Measurements from ENCODE around the gene PNLIPRP1. TPM values are rescaled to one million over a fixed set of nuclear protein-coding genes. Genes with fewer than 3 reads are reported as not detected.

Gene PNLIPRP1
- total RNA-seq, 1 donor, result not detected

DNA sequence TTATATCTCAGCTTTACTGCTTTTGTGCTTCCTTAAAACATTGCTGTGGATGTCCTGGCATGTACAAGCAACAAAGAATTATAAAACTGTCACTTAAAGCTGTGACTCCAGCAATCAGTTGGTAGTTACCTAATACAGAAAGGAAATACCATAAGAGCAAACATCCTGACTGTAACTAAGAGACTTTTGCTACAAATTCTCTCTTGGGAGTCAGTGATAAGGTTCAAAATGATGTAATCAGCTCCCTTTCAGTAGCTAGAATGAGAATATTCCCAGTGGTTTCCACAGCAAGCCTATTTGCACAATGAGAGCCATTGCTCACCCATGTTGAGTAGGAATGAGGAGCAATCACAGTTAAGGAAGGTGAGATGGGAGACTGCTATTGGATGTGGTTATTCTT, 7.6 kb downstream of the PNLIPRP1 start:
- Histone ChIP-seq H3K4me3 (ENCODE audit: insufficient read depth, low read length) (no peak overlapping the region), H3K4me1 (ENCODE audit: insufficient read depth, low read length) (no peaks in the 10 kb centered on the region), H3K9me3 (ENCODE audit: low read depth, low read length) (no peaks in the 10 kb centered on the region), H3K27ac (ENCODE audit: low read depth, low read length) (no peak overlapping the region), H3K4me2 (ENCODE audit: insufficient read depth, low read length) (no peak overlapping the region), H3K36me3 (ENCODE audit: insufficient read depth, low read length) (no peaks in the 10 kb centered on the region), H2AFZ (ENCODE audit: low read length) (no peak overlapping the region), H3K27me3 (ENCODE audit: insufficient read depth, low read length) (no peaks in the 10 kb centered on the region), H4K20me1 (ENCODE audit: insufficient read depth, low read length) (no peaks in the 10 kb centered on the region), H3K79me2 (ENCODE audit: insufficient read depth, low read length) (no peaks in the 10 kb centered on the region)
- TF ChIP-seq, protein P1, sequence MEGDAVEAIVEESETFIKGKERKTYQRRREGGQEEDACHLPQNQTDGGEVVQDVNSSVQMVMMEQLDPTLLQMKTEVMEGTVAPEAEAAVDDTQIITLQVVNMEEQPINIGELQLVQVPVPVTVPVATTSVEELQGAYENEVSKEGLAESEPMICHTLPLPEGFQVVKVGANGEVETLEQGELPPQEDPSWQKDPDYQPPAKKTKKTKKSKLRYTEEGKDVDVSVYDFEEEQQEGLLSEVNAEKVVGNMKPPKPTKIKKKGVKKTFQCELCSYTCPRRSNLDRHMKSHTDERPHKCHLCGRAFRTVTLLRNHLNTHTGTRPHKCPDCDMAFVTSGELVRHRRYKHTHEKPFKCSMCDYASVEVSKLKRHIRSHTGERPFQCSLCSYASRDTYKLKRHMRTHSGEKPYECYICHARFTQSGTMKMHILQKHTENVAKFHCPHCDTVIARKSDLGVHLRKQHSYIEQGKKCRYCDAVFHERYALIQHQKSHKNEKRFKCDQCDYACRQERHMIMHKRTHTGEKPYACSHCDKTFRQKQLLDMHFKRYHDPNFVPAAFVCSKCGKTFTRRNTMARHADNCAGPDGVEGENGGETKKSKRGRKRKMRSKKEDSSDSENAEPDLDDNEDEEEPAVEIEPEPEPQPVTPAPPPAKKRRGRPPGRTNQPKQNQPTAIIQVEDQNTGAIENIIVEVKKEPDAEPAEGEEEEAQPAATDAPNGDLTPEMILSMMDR (IDR thresholded peaks at IDR 0.05; ENCODE audit: extremely low read depth, low read depth, low read length), result no peak
- DNase-seq (ENCODE audit: insufficient read length, low spot score, missing footprints), result no peak

- no peak for DNase-seq (ENCODE audit: insufficient read length, low spot score, missing footprints)
- no peaks in the 10 kb centered on the region for H4K20me1 ChIP-seq (ENCODE audit: insufficient read depth, low read length)
- no peaks in the 10 kb centered on the region for H3K27me3 ChIP-seq (ENCODE audit: insufficient read depth, low read length)
- H3K36me3 ChIP-seq (ENCODE audit: insufficient read depth, low read length), result no peaks in the 10 kb centered on the region
- H3K9me3 ChIP-seq (ENCODE audit: low read depth, low read length), result no peaks in the 10 kb centered on the region
- no peak overlapping the region for H2AFZ ChIP-seq (ENCODE audit: low read length)
- no peak overlapping the region for H3K27ac ChIP-seq (ENCODE audit: low read depth, low read length)
- H3K4me1 ChIP-seq (ENCODE audit: insufficient read depth, low read length), result no peaks in the 10 kb centered on the region
- H3K4me3 ChIP-seq (ENCODE audit: insufficient read depth, low read length), result no peak overlapping the region
- no peaks in the 10 kb centered on the region for H3K79me2 ChIP-seq (ENCODE audit: insufficient read depth, low read length)
- TF ChIP-seq, protein P1 (IDR thresholded peaks at IDR 0.05; ENCODE audit: extremely low read depth, low read depth, low read length), result no peak
- no peak overlapping the region for H3K4me2 ChIP-seq (ENCODE audit: insufficient read depth, low read length)
Observed at GRCh38 chr10:116599991-116600390, 9.2 kb downstream of the PNLIPRP1 start.

- Histone ChIP-seq H4K20me1 (ENCODE audit: insufficient read depth, low read length) (no peaks in the 10 kb centered on the region), H3K4me1 (ENCODE audit: insufficient read depth, low read length) (no peaks in the 10 kb centered on the region), H3K4me2 (ENCODE audit: insufficient read depth, low read length) (no peak overlapping the region), H3K27me3 (ENCODE audit: insufficient read depth, low read length) (no peaks in the 10 kb centered on the region), H3K27ac (ENCODE audit: low read depth, low read length) (no peak overlapping the region), H3K36me3 (ENCODE audit: insufficient read depth, low read length) (no peaks in the 10 kb centered on the region), H2AFZ (ENCODE audit: low read length) (no peak overlapping the region), H3K4me3 (ENCODE audit: insufficient read depth, low read length) (no peak overlapping the region), H3K79me2 (ENCODE audit: insufficient read depth, low read length) (no peaks in the 10 kb centered on the region), H3K9me3 (ENCODE audit: low read depth, low read length) (no peaks in the 10 kb centered on the region)
- no peak for DNase-seq (ENCODE audit: insufficient read length, low spot score, missing footprints)
- TF ChIP-seq, protein P1 (IDR thresholded peaks at IDR 0.05; ENCODE audit: extremely low read depth, low read depth, low read length), result no peak
Observed at GRCh38 chr10:116602648-116603400, 12.1 kb downstream of the PNLIPRP1 start.

DNA sequence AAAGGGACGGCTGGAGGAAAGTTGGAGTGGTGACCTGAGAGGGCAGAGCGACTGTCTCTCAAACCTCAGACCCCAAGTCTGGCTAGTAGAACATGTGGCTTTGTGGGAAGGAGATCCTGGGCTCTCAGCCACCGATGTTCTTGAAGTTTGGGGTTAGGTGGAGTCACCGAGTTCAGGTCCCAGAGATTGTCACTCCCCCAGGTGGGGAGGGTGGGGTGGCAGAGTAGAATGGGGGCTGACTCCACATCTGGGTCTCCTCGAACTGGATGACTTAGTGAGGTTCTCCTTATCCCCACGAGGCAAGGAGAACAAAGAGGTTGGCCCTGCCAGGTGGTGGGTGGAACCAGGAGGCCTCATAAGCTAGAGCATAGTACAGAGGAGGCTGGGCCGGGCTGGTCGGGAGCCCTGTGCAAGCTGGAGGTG, 15.3 kb downstream of the PNLIPRP1 start:
- Histone ChIP-seq H3K27ac (ENCODE audit: low read depth, low read length) (no peak overlapping the region), H3K4me1 (ENCODE audit: insufficient read depth, low read length) (no peaks in the 10 kb centered on the region), H3K9me3 (ENCODE audit: low read depth, low read length) (no peaks in the 10 kb centered on the region), H2AFZ (ENCODE audit: low read length) (no peak overlapping the region), H4K20me1 (ENCODE audit: insufficient read depth, low read length) (no peaks in the 10 kb centered on the region), H3K4me2 (ENCODE audit: insufficient read depth, low read length) (no peak overlapping the region), H3K79me2 (ENCODE audit: insufficient read depth, low read length) (no peaks in the 10 kb centered on the region), H3K4me3 (ENCODE audit: insufficient read depth, low read length) (no peak overlapping the region), H3K36me3 (ENCODE audit: insufficient read depth, low read length) (no peaks in the 10 kb centered on the region), H3K27me3 (ENCODE audit: insufficient read depth, low read length) (no peaks in the 10 kb centered on the region)
- no peak for DNase-seq (ENCODE audit: insufficient read length, low spot score, missing footprints)
- TF ChIP-seq, protein P1 (IDR thresholded peaks at IDR 0.05; ENCODE audit: extremely low read depth, low read depth, low read length), result no peak

All from osteoblast (primary cell).